DND-41 (cell line): Measurements from ENCODE around the gene ENTR1.

ENCODE experiments used
- ATAC-seq: fragments of 200-7000 bp; cut with Tn5 transposase; 3 replicates; pipeline ENCODE4 v1.9.1; 2021; ENCODE audit warnings: low read depth; ENCODE audit not compliant: insufficient read depth
- DNase-seq: peaks from one replicate; pipeline ENCODE4 v3.0.0-alpha.2; 2020
- H2AFZ ChIP-seq: 2 replicates; pipeline ENCODE4 v1.6.0; 2012; ENCODE audit warnings: low read depth, low read length
- H3K27ac ChIP-seq: 2 replicates; pipeline ENCODE4 v1.5.1; 2012; ENCODE audit warnings: low read length, inconsistent platforms
- H3K27me3 ChIP-seq: fragments of 200-600 bp; sonication (generic); 2 replicates; pipeline ENCODE4 v1.6.0; 2012; ENCODE audit warnings: low read length, mild to moderate bottlenecking, inconsistent platforms; ENCODE audit not compliant: insufficient read depth, poor library complexity
- H3K36me3 ChIP-seq: 2 replicates; pipeline ENCODE4 v1.5.1; 2012; ENCODE audit warnings: low read length, inconsistent platforms; ENCODE audit not compliant: insufficient read depth
- H3K4me1 ChIP-seq: 2 replicates; pipeline ENCODE4 v1.5.1; 2012; ENCODE audit warnings: mild to moderate bottlenecking, low read length; ENCODE audit not compliant: insufficient read depth
- H3K4me2 ChIP-seq: 2 replicates; pipeline ENCODE4 v1.6.0; 2012; ENCODE audit warnings: mild to moderate bottlenecking, moderate library complexity, low read length, inconsistent platforms; ENCODE audit not compliant: insufficient read depth
- H3K4me3 ChIP-seq, 2 experiments: fragments of 200-600 bp in 1 of 2; shearing (Covaris generic) in 1 of 2; 2 replicates each; pipeline ENCODE4 v1.5.1; 2012 to 2016; ENCODE audit warnings: inconsistent platforms in 2 of 2, low read length in 2 of 2, mild to moderate bottlenecking in 2 of 2, low read depth in 1 of 2, moderate library complexity in 1 of 2
- H3K79me2 ChIP-seq: 2 replicates; pipeline ENCODE4 v1.6.0; 2012; ENCODE audit warnings: low read length, inconsistent platforms; ENCODE audit not compliant: insufficient read depth
- H3K9ac ChIP-seq: 2 replicates; pipeline ENCODE4 v1.6.0; 2012; ENCODE audit warnings: low read depth, mild to moderate bottlenecking, inconsistent platforms, low read length, moderate library complexity
- H3K9me3 ChIP-seq: 2 replicates; pipeline ENCODE4 v1.5.1; 2012; ENCODE audit warnings: low read length, moderate library complexity, mild to moderate bottlenecking, inconsistent platforms; ENCODE audit not compliant: insufficient read depth, severe bottlenecking
- H4K20me1 ChIP-seq: 2 replicates; pipeline ENCODE4 v1.6.0; 2012; ENCODE audit warnings: low read length; ENCODE audit not compliant: insufficient read depth
- CTCF ChIP-seq: IDR thresholded peaks from 2 replicates; pipeline ENCODE4 v1.5.1; 2012; ENCODE audit warnings: borderline replicate concordance, low read length, moderate library complexity, mild to moderate bottlenecking; ENCODE audit not compliant: poor library complexity, severe bottlenecking; ENCODE audit errors: extremely low read depth
- EZH2 ChIP-seq: IDR thresholded peaks from 3 replicates; pipeline ENCODE4 v1.6.1; 2012; ENCODE audit warnings: borderline replicate concordance, low read depth, mild to moderate bottlenecking, moderate library complexity, low read length, inconsistent platforms; ENCODE audit not compliant: severe bottlenecking

Gene ENTR1

GRCh38 chr9:136423432-136424146 is 13.2 kb upstream of the ENTR1 start:
- ATAC-seq (no peak), DNase-seq (no peak)
- H3K79me2 ChIP-seq, result no peaks in the 10 kb centered on the region
- H3K36me3 ChIP-seq, result peaks cover 56% of the 10 kb centered on the region
- H3K9me3 ChIP-seq, result no peaks in the 10 kb centered on the region
- H3K27me3 ChIP-seq, result no peaks in the 10 kb centered on the region
- no peak overlapping the region for H3K4me2 ChIP-seq
- H3K4me1 ChIP-seq, result no peaks in the 10 kb centered on the region
- H3K9ac ChIP-seq, result no peak overlapping the region
- H2AFZ ChIP-seq, result no peak overlapping the region
- TF ChIP-seq EZH2 (no peak), CTCF (no peak)
- peaks cover 3% of the 10 kb centered on the region; the same call in 1 of the 2 replicates for H4K20me1 ChIP-seq
- H3K4me3 ChIP-seq, result no peak overlapping the region
- no peak overlapping the region for H3K27ac ChIP-seq

GRCh38 chr9:136422876-136423275 is 12.5 kb upstream of the ENTR1 start:
- Histone ChIP-seq H3K4me3 (no peak overlapping the region), H3K79me2 (no peaks in the 10 kb centered on the region), H3K27ac (no peak overlapping the region), H3K36me3 (peaks cover 64% of the 10 kb centered on the region), H3K4me2 (no peak overlapping the region), H4K20me1 (peaks cover 3% of the 10 kb centered on the region; the same call in 1 of the 2 replicates), H3K9me3 (no peaks in the 10 kb centered on the region), H3K4me1 (no peaks in the 10 kb centered on the region), H3K9ac (no peak overlapping the region), H2AFZ (no peak overlapping the region), H3K27me3 (no peaks in the 10 kb centered on the region)
- DNase-seq (no peak), ATAC-seq (no peak)
- TF ChIP-seq EZH2, result no peak
- no peak for TF ChIP-seq CTCF

GRCh38 chr9:136421791-136422190 is 11.4 kb upstream of the ENTR1 start:
- no peak for DNase-seq
- ATAC-seq, result no peak
- Histone ChIP-seq H3K79me2 (no peaks in the 10 kb centered on the region), H3K36me3 (peaks cover 71% of the 10 kb centered on the region), H3K9ac (no peak overlapping the region), H3K4me3 (no peak overlapping the region), H4K20me1 (peaks cover 3% of the 10 kb centered on the region; the same call in 1 of the 2 replicates), H3K4me1 (no peaks in the 10 kb centered on the region), H3K9me3 (no peaks in the 10 kb centered on the region), H3K27ac (no peak overlapping the region), H3K4me2 (no peak overlapping the region), H3K27me3 (no peaks in the 10 kb centered on the region), H2AFZ (no peak overlapping the region)
- TF ChIP-seq CTCF (no peak), EZH2 (no peak)

GRCh38 chr9:136419092-136419420 is 8.6 kb upstream of the ENTR1 start:
- H3K9me3 ChIP-seq, result no peaks in the 10 kb centered on the region
- H3K4me2 ChIP-seq, result no peak overlapping the region
- no peak overlapping the region for H3K27ac ChIP-seq
- ATAC-seq (no peak), DNase-seq (no peak)
- no peak overlapping the region for H3K4me3 ChIP-seq
- peaks cover 6% of the 10 kb centered on the region; the same call in 1 of the 2 replicates for H4K20me1 ChIP-seq
- peaks cover 3% of the 10 kb centered on the region; the same call in 1 of the 2 replicates for H3K79me2 ChIP-seq
- H3K4me1 ChIP-seq, result no peaks in the 10 kb centered on the region
- peaks cover 91% of the 10 kb centered on the region for H3K36me3 ChIP-seq
- H3K27me3 ChIP-seq, result no peaks in the 10 kb centered on the region
- TF ChIP-seq CTCF (no peak), EZH2 (no peak)
- H3K9ac ChIP-seq, result no peak overlapping the region
- no peak overlapping the region for H2AFZ ChIP-seq
